ENCODE data around the gene LCN15. TPM values are rescaled to one million over a fixed set of nuclear protein-coding genes. Genes with fewer than 3 reads are reported as not detected.

LCN15 gene
- polyA plus RNA-seq, 1 donor (not counting 4 experiments of a cell fraction or from before 2014, with no cell fraction given) = not detected

GRCh38 chr9:136722969-136723356 is 41.4 kb downstream of the LCN15 start:
- Histone ChIP-seq H3K27ac (ENCODE audit: control insufficient read depth, insufficient read depth, low read length) (no peak overlapping the region), H2AFZ (ENCODE audit: control insufficient read depth, low read length) (no peak overlapping the region), H4K20me1 (ENCODE audit: control insufficient read depth, extremely low read depth, insufficient read depth, low read length) (peaks cover 55% of the 10 kb centered on the region), H3K4me2 (ENCODE audit: control insufficient read depth, extremely low read depth, insufficient read depth, low read depth, low read length) (no peak overlapping the region), H3K9me3 (ENCODE audit: control insufficient read depth, low read depth, low read length) (no peaks in the 10 kb centered on the region), H3K79me2 (ENCODE audit: control insufficient read depth, insufficient read depth, low read length) (peaks cover 30% of the 10 kb centered on the region), H3K9ac (ENCODE audit: control insufficient read depth, extremely low read depth, insufficient read depth, low read length) (no peak overlapping the region), H3K9me1 (ENCODE audit: control insufficient read depth, extremely low read depth, insufficient read depth, low read length) (peaks cover 3% of the 10 kb centered on the region), H3K36me3 (ENCODE audit: control insufficient read depth in 2 of 2, extremely low read depth in 1 of 2, insufficient read depth in 2 of 2, low read length in 2 of 2) (peaks cover 27 to 33% of the 10 kb centered on the region in 2 experiments), H3K4me3 (ENCODE audit: control insufficient read depth in 2 of 3, extremely low read depth in 1 of 3, insufficient read depth in 2 of 3, low read depth in 1 of 3, low read length in 3 of 3) (no peak overlapping the region), H3K4me1 (ENCODE audit: control insufficient read depth, extremely low read depth, insufficient read depth, low read length) (peaks cover 36% of the 10 kb centered on the region), H3K27me3 (ENCODE audit: control insufficient read depth, extremely low read depth, insufficient read depth, low read length) (no peaks in the 10 kb centered on the region)
- no peak for FAIRE-seq
- TF ChIP-seq EZH2 (IDR thresholded peaks at IDR 0.05; ENCODE audit: low read length) (no peak), CTCF (optimal IDR thresholded peaks at IDR 0.05 in 1 of 3, IDR thresholded peaks at IDR 0.05 in 1 of 3, conservative IDR thresholded peaks at IDR 0.05 in 1 of 3; ENCODE audit: extremely low read depth in 1 of 3, insufficient read depth in 2 of 3, low read length in 3 of 3) (no peak)
- DNase-seq (ENCODE audit: low read depth, low spot score) = no peak
- dilution Hi-C loops (cut with MboI; ENCODE audit: extremely low pct_ligation_motif_present, low sequenced_read_pairs) = no loop called here

GRCh38 chr9:136722093-136722968 is 42.0 kb downstream of the LCN15 start:
- no peak overlapping the region for H3K27ac ChIP-seq (ENCODE audit: control insufficient read depth, insufficient read depth, low read length)
- peaks cover 24% of the 10 kb centered on the region for H3K79me2 ChIP-seq (ENCODE audit: control insufficient read depth, insufficient read depth, low read length)
- H4K20me1 ChIP-seq (ENCODE audit: control insufficient read depth, extremely low read depth, insufficient read depth, low read length) = peaks cover 55% of the 10 kb centered on the region
- no peak overlapping the region for H3K4me2 ChIP-seq (ENCODE audit: control insufficient read depth, extremely low read depth, insufficient read depth, low read depth, low read length)
- H3K9me3 ChIP-seq (ENCODE audit: control insufficient read depth, low read depth, low read length) = no peaks in the 10 kb centered on the region
- peaks cover 3% of the 10 kb centered on the region for H3K9me1 ChIP-seq (ENCODE audit: control insufficient read depth, extremely low read depth, insufficient read depth, low read length)
- H2AFZ ChIP-seq (ENCODE audit: control insufficient read depth, low read length) = no peak overlapping the region
- no peaks in the 10 kb centered on the region for H3K27me3 ChIP-seq (ENCODE audit: control insufficient read depth, extremely low read depth, insufficient read depth, low read length)
- peaks cover 27 to 33% of the 10 kb centered on the region in 2 experiments for H3K36me3 ChIP-seq (ENCODE audit: control insufficient read depth in 2 of 2, extremely low read depth in 1 of 2, insufficient read depth in 2 of 2, low read length in 2 of 2)
- TF ChIP-seq CTCF (optimal IDR thresholded peaks at IDR 0.05 in 1 of 3, IDR thresholded peaks at IDR 0.05 in 1 of 3, conservative IDR thresholded peaks at IDR 0.05 in 1 of 3; ENCODE audit: extremely low read depth in 1 of 3, insufficient read depth in 2 of 3, low read length in 3 of 3) (no peak), EZH2 (IDR thresholded peaks at IDR 0.05; ENCODE audit: low read length) (no peak)
- H3K9ac ChIP-seq (ENCODE audit: control insufficient read depth, extremely low read depth, insufficient read depth, low read length) = no peak overlapping the region
- H3K4me3 ChIP-seq (ENCODE audit: control insufficient read depth in 2 of 3, extremely low read depth in 1 of 3, insufficient read depth in 2 of 3, low read depth in 1 of 3, low read length in 3 of 3) = no peak overlapping the region
- no peak for FAIRE-seq
- dilution Hi-C loops (cut with MboI; ENCODE audit: extremely low pct_ligation_motif_present, low sequenced_read_pairs) = no loop called here
- H3K4me1 ChIP-seq (ENCODE audit: control insufficient read depth, extremely low read depth, insufficient read depth, low read length) = peaks cover 36% of the 10 kb centered on the region
- DNase-seq (ENCODE audit: low read depth, low spot score) = no peak

Data from keratinocyte (primary cell).